DLD1 (cell line): ENCODE measurements around the gene FGFR3.

ENCODE experiments used
- in situ Hi-C: cut with HindIII; loops from 2 replicates; pipeline ENCODE4 v1.10.0; 2017; ENCODE audit warnings: low sequenced_read_pairs

The FGFR3 gene

GRCh38 chr4:1792832-1793495, at the start of gene FGFR3:
Gene FGFR3 (plus strand): TSS chr4:1793293. CDS start chr4:1793935, 642 bp downstream.
- in situ Hi-C loops = no loop called here

GRCh38 chr4:1743551-1743950, 49.5 kb upstream of the FGFR3 start:
- in situ Hi-C loops = no loop called here

GRCh38 chr4:1743975-1744374, 49.1 kb upstream of the FGFR3 start:
- in situ Hi-C loops = no loop called here

GRCh38 chr4:1744552-1744951, 48.5 kb upstream of the FGFR3 start:
- in situ Hi-C loops = no loop called here

GRCh38 chr4:1745165-1745564, 47.9 kb upstream of the FGFR3 start:
- in situ Hi-C loops = no loop called here

- in situ Hi-C loops = no loop called here
These were observed 47.4 kb upstream of the FGFR3 start for GRCh38 chr4:1745697-1746096.

GRCh38 chr4:1746265-1746691, 46.8 kb upstream of the FGFR3 start:
- in situ Hi-C loops = no loop called here

- in situ Hi-C loops = no loop called here
These were observed 46.0 kb upstream of the FGFR3 start for GRCh38 chr4:1746919-1747602.

GRCh38 chr4:1747603-1747967, 45.5 kb upstream of the FGFR3 start:
- in situ Hi-C loops = no loop called here

- in situ Hi-C loops = no loop called here
These were observed 44.6 kb upstream of the FGFR3 start for GRCh38 chr4:1748465-1748995.

- in situ Hi-C loops = no loop called here
These were observed 43.7 kb upstream of the FGFR3 start for GRCh38 chr4:1749370-1749769.

GRCh38 chr4:1749826-1750225, 43.3 kb upstream of the FGFR3 start:
- in situ Hi-C loops = no loop called here

- in situ Hi-C loops = no loop called here
These were observed 42.5 kb upstream of the FGFR3 start for GRCh38 chr4:1750381-1751154.

GRCh38 chr4:1751155-1751918, 41.8 kb upstream of the FGFR3 start:
- in situ Hi-C loops = no loop called here

GRCh38 chr4:1751919-1752283, 41.2 kb upstream of the FGFR3 start:
- in situ Hi-C loops = no loop called here

- in situ Hi-C loops = no loop called here
These were observed 40.6 kb upstream of the FGFR3 start for GRCh38 chr4:1752284-1753041.

- in situ Hi-C loops = no loop called here
These were observed 39.8 kb upstream of the FGFR3 start for GRCh38 chr4:1753294-1753696.

GRCh38 chr4:1753697-1754311, 39.3 kb upstream of the FGFR3 start:
- in situ Hi-C loops = no loop called here

GRCh38 chr4:1754336-1754735, 38.8 kb upstream of the FGFR3 start:
- in situ Hi-C loops = no loop called here

- in situ Hi-C loops = no loop called here
These were observed 37.8 kb upstream of the FGFR3 start for GRCh38 chr4:1755297-1755696.
